GM12878 (cell line): ENCODE results near the gene UGT1A6. TPM values are rescaled to one million over a fixed set of nuclear protein-coding genes. Genes with fewer than 3 reads are reported as not detected.

Source experiments
- ATAC-seq: fragments of 200-7000 bp; cut with Tn5 transposase; 3 replicates; pipeline ENCODE4 v1.9.1; 2020; ENCODE audit warnings: mild to moderate bottlenecking, moderate library complexity
- BruUV-seq: library from RNA; stranded (reverse); fragments of 400-500 nt; replicated peaks from 2 replicates; lab custom pipeline; 2021; lab: Mats Ljungman, UMichigan
- CTCF ChIA-PET: fragments of 300-600 bp; sonication (Branson Sonifier 250); formaldehyde crosslinking; extraction: SDS; loops from one replicate; lab custom pipeline; 2021; ENCODE audit warnings: inconsistent platforms; lab: Yijun Ruan, JAX
- POLR2A ChIA-PET: fragments of 350-600 bp; formaldehyde crosslinking; extraction: SDS; loops from one replicate; lab custom pipeline; 2021; ENCODE audit warnings: inconsistent platforms; lab: Charles Lee
- RAD21 ChIA-PET: fragments of 300-600 bp; sonication (Branson Sonifier 250); formaldehyde crosslinking; loops from one replicate; lab custom pipeline; 2023; ENCODE audit warnings: antibody characterized with exemption; ENCODE audit not compliant: unreplicated experiment; lab: Charles Lee
- SMC1A ChIA-PET: fragments of 300-600 bp; sonication (Branson Sonifier 250); formaldehyde crosslinking; loops from one replicate; lab custom pipeline; 2023; ENCODE audit not compliant: unreplicated experiment, uncharacterized antibody; lab: Charles Lee
- DNase-seq: peaks from one replicate; pipeline ENCODE4 v3.0.0-alpha.2; 2011; ENCODE audit warnings: low read depth, low spot score
- FAIRE-seq: peaks from 3 replicates; lab custom pipeline; 2011; peaks lifted over from hg19 to GRCh38; lab: Jason Lieb, UNC
- H2AFZ ChIP-seq: 2 replicates; pipeline ENCODE4 v1.6.0; 2011; ENCODE audit warnings: low read depth, low read length, control low read depth; ENCODE audit not compliant: control insufficient read depth
- H3K27ac ChIP-seq: 2 replicates; pipeline ENCODE4 v1.5.1; 2011; ENCODE audit warnings: control low read depth; ENCODE audit not compliant: control insufficient read depth, insufficient read depth
- H3K27me3 ChIP-seq, 2 experiments: replicated peaks in 1 of 2; 2 replicates each; pipeline versions ENCODE4 v1.6.0 to v1.6.1; 2011; ENCODE audit warnings: low read length in 1 of 2; ENCODE audit not compliant: control insufficient read depth in 2 of 2, insufficient read depth in 2 of 2
- H3K36me3 ChIP-seq, 2 experiments: 2 replicates each; pipeline ENCODE4 v1.5.1; 2011; ENCODE audit warnings: low read length in 1 of 2; ENCODE audit not compliant: control insufficient read depth in 2 of 2, insufficient read depth in 2 of 2
- H3K4me1 ChIP-seq: 2 replicates; pipeline ENCODE4 v1.6.1; 2011; ENCODE audit warnings: mild to moderate bottlenecking, low read length, moderate library complexity, mixed read lengths; ENCODE audit not compliant: control insufficient read depth, insufficient read depth
- H3K4me2 ChIP-seq: 2 replicates; pipeline ENCODE4 v1.6.0; 2011; ENCODE audit warnings: control low read depth; ENCODE audit not compliant: control insufficient read depth, insufficient read depth
- H3K4me3 ChIP-seq: fragments of 200-600 bp; sonication (generic); 2 replicates; pipeline ENCODE4 v1.5.1; 2016
- H3K79me2 ChIP-seq: 2 replicates; pipeline ENCODE4 v1.6.0; 2011; ENCODE audit warnings: low read length; ENCODE audit not compliant: control insufficient read depth, insufficient read depth
- H3K9ac ChIP-seq: 2 replicates; pipeline ENCODE4 v1.8.0; 2011; ENCODE audit warnings: low read length, control low read depth, mixed read lengths; ENCODE audit not compliant: control insufficient read depth, insufficient read depth
- H3K9me3 ChIP-seq: replicated peaks from 3 replicates; pipeline ENCODE4 v1.5.1; 2011; ENCODE audit warnings: mild to moderate bottlenecking, low read length; ENCODE audit not compliant: control insufficient read depth, insufficient read depth
- H4K20me1 ChIP-seq: 2 replicates; pipeline ENCODE4 v1.6.0; 2011; ENCODE audit not compliant: control insufficient read depth, insufficient read depth
- CHD2 ChIP-seq: IDR thresholded peaks from 2 replicates; pipeline ENCODE4 v1.6.1; 2011; ENCODE audit warnings: low read depth, low read length, improper control_type of control experiment, borderline replicate concordance
- SMARCA5 ChIP-seq: fragments of 450-650 bp; IDR thresholded peaks from 2 replicates; pipeline ENCODE4 v1.6.1; 2017; ENCODE audit warnings: mild to moderate bottlenecking
- WGBS: methylation state at CpG from one replicate; pipeline ENCODE4 v1.1.6; 2016; ENCODE audit warnings: low lambda C conversion rate; ENCODE audit not compliant: insufficient replicate concordance, insufficient coverage; ENCODE audit errors: missing lambda C conversion rate; 5-methylcytosine and 5-hydroxymethylcytosine counted together
- in situ Hi-C: fragments of 300-500 bp; cut with MboI; formaldehyde crosslinking; loops from 9 replicates; pipeline ENCODE4 v1.14.3; 2018; ENCODE audit warnings: mixed read lengths
- intact Hi-C: fragments of 100-400 bp; cut with micrococcal nuclease; formaldehyde crosslinking; loops from one replicate; pipeline ENCODE4 v1.14.2; 2022; ENCODE audit not compliant: unreplicated experiment
- polyA plus RNA-seq, 11 experiments: library from polyadenylated mRNA; depleted of rRNA in 4 of 11; unstranded in 6 of 11; stranded (reverse) in 5 of 11; fragments of >200 nt; fragmentation: Nextera tagmentation in 4 of 11; fragmentation: Illumina TruSeq in 1 of 11; extraction: Ambion mirVana in 4 of 11; extraction: Trizol in 1 of 11; gene quantifications; 1 replicate in 1 of 11; 2 replicates in 10 of 11; pipeline versions ENCODE4 v1.2.1 to v1.2.3, GENCODE V29; 2011 to 2016; ENCODE audit warnings: inconsistent platforms in 2 of 11, missing spikeins in 2 of 11, low read depth in 1 of 11
- total RNA-seq, 4 experiments: library from RNA; depleted of rRNA in 3 of 4; stranded (reverse); fragments of >200 nt in 3 of 4; fragmentation: Illumina TruSeq in 1 of 4; extraction: Trizol in 1 of 4; gene quantifications; 2 replicates each; pipeline versions ENCODE4 v1.2.1 to v1.2.3, GENCODE V29; 2013 to 2021
- TF ChIP-seq, protein P1 (sequence below): IDR thresholded peaks from 2 replicates; pipeline ENCODE4 v1.6.1; 2011; ENCODE audit warnings: mild to moderate bottlenecking, low read depth, low read length, moderate library complexity; ENCODE audit not compliant: insufficient replicate concordance
- TF ChIP-seq, protein P2 (sequence below): fragments of 450-650 bp; IDR thresholded peaks from 2 replicates; pipeline ENCODE4 v1.6.1; 2016; ENCODE audit warnings: mild to moderate bottlenecking

The UGT1A6 gene
- total and polyA plus RNA-seq, 10 of the 15 experiments (the other 5 are each of a cell fraction or from before 2014, with no cell fraction given): not detected

DNA sequence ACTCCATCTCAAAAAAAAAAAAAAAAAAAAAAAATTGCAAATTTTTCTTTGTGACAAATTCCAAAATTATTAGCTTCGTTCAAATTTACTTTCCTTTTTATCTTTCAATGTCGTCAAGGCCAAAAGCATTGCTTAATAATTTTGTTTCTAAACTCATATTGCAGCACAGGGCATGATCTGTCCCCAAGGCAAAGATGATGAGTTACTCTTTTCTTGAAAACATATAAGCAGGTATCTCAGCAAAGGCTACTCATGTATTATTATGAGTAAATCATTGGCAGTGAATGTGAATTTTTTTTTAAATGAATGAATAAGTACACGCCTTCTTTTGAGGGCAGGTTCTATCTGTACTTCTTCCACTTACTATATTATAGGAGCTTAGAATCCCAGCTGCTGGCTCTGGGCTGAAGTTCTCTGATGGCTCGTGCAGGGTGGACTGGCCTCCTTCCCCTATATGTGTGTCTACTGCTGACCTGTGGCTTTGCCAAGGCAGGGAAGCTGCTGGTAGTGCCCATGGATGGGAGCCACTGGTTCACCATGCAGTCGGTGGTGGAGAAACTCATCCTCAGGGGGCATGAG lies 11.1 kb upstream of the UGT1A6 start, which contains the start of gene UGT1A7:
Gene UGT1A7, plus strand, starts transcription at position 381 of the 579 bp plus-strand sequence. Its CDS starts 37 bp downstream, at position 418.
- Histone ChIP-seq H3K9me3 (no peaks in the 10 kb centered on the region), H3K4me3 (no peak within 1 kb of the TSS), H3K79me2 (no peaks in the 10 kb centered on the region), H2AFZ (no peak within 1 kb of the TSS), H3K27me3 (no peaks in the 10 kb centered on the region; a peak in 1 of 4 replicates), H3K4me1 (no peaks in the 10 kb centered on the region), H3K9ac (no peak within 1 kb of the TSS), H3K4me2 (no peak within 1 kb of the TSS), H3K27ac (no peak within 1 kb of the TSS), H3K36me3 (no peaks in the 10 kb centered on the region), H4K20me1 (no peaks in the 10 kb centered on the region)
- FAIRE-seq (no peak), ATAC-seq (no peak), DNase-seq (no peak)
- RAD21 ChIA-PET: no interaction called here
- in situ Hi-C loops (no loop called here), intact Hi-C loops (no loop called here)
- TF ChIP-seq SMARCA5 (no peak), CHD2 (no peak)
- TF ChIP-seq, protein P1, sequence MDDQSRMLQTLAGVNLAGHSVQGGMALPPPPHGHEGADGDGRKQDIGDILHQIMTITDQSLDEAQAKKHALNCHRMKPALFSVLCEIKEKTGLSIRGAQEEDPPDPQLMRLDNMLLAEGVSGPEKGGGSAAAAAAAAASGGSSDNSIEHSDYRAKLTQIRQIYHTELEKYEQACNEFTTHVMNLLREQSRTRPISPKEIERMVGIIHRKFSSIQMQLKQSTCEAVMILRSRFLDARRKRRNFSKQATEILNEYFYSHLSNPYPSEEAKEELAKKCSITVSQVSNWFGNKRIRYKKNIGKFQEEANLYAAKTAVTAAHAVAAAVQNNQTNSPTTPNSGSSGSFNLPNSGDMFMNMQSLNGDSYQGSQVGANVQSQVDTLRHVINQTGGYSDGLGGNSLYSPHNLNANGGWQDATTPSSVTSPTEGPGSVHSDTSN: no peak
- TF ChIP-seq, protein P2, sequence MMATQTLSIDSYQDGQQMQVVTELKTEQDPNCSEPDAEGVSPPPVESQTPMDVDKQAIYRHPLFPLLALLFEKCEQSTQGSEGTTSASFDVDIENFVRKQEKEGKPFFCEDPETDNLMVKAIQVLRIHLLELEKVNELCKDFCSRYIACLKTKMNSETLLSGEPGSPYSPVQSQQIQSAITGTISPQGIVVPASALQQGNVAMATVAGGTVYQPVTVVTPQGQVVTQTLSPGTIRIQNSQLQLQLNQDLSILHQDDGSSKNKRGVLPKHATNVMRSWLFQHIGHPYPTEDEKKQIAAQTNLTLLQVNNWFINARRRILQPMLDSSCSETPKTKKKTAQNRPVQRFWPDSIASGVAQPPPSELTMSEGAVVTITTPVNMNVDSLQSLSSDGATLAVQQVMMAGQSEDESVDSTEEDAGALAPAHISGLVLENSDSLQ: no peak
- CTCF ChIA-PET: interaction anchor here (0.7 kb wide), 1 partner anchor 276 kb away, joined by 3 read pairs; no protein-coding TSS in a partner anchor
- SMC1A ChIA-PET: no interaction called here
- no TSS peak for BruUV-seq
- POLR2A ChIA-PET: interaction anchor here (0.6 kb wide), 3 partner anchors 1307 to 1913 kb away, joined by 3 to 5 read pairs (median 3); no protein-coding TSS in a partner anchor
- WGBS: 34% methylated on average over 5 of the region's 5 CpGs
